Fibroblast of skin of left quadriceps (primary cell): ENCODE results near the gene OR10V1.
A peak's percentile ranks its signal among the peaks of the same experiment; 100 is the strongest.

Experiments used
- DNase-seq, 2 experiments: peaks; one replicate each; pipeline ENCODE4 v3.0.0-alpha.2; 2013; ENCODE audit warnings: low read depth in 2 of 2

OR10V1 gene

GRCh38 chr11:59713745-59714144 lies at the start of gene OR10V1:
Gene OR10V1, minus strand, starts transcription at chr11:59713845. Its CDS starts 0 bp downstream, at chr11:59713845.
- DNase-seq = no peak

GRCh38 chr11:59761993-59762392 lies 48.3 kb upstream of the OR10V1 start:
- DNase-seq = no peak

- DNase-seq = no peak
Observed at GRCh38 chr11:59760771-59761170, 47.1 kb upstream of the OR10V1 start.

- DNase-seq = no peak
Observed at GRCh38 chr11:59759900-59760299, 46.3 kb upstream of the OR10V1 start.

- no peak for DNase-seq
Observed at GRCh38 chr11:59758401-59759037, 44.9 kb upstream of the OR10V1 start.

GRCh38 chr11:59756845-59757244 lies 43.2 kb upstream of the OR10V1 start:
- DNase-seq = no peak

- no peak for DNase-seq
Observed at GRCh38 chr11:59756558-59756840, 42.9 kb upstream of the OR10V1 start.

- DNase-seq = no peak
Observed at GRCh38 chr11:59755701-59756557, 42.3 kb upstream of the OR10V1 start.

- DNase-seq = no peak
Observed at GRCh38 chr11:59754859-59755700, 41.4 kb upstream of the OR10V1 start, which contains the start of gene STX3. Gene STX3, plus strand, starts transcription at chr11:59755376. Its CDS starts 230 bp downstream, at chr11:59755606.

GRCh38 chr11:59754494-59754858 lies 40.8 kb upstream of the OR10V1 start:
- no peak for DNase-seq

- DNase-seq = peak; percentile 42 to 44
Observed at GRCh38 chr11:59753650-59754493, 40.2 kb upstream of the OR10V1 start.

GRCh38 chr11:59746111-59746510 lies 32.5 kb upstream of the OR10V1 start:
- no peak for DNase-seq

GRCh38 chr11:59730896-59731565 lies 17.4 kb upstream of the OR10V1 start:
- DNase-seq = no peak

- no peak for DNase-seq
Observed at GRCh38 chr11:59729834-59730233, 16.2 kb upstream of the OR10V1 start.

GRCh38 chr11:59728913-59729312 lies 15.3 kb upstream of the OR10V1 start:
- no peak for DNase-seq

GRCh38 chr11:59728154-59728553 lies 14.5 kb upstream of the OR10V1 start:
- DNase-seq = no peak

- no peak for DNase-seq
Observed at GRCh38 chr11:59727426-59727825, 13.8 kb upstream of the OR10V1 start.

GRCh38 chr11:59724066-59724465 lies 10.4 kb upstream of the OR10V1 start:
- no peak for DNase-seq

- no peak for DNase-seq
Observed at GRCh38 chr11:59719556-59719955, 5.9 kb upstream of the OR10V1 start.

GRCh38 chr11:59716051-59716450 lies 2.4 kb upstream of the OR10V1 start:
- DNase-seq = no peak
